ENCODE data around the gene OR6C75.
"Not testable (repeated sequence)": the region's sequence is repeated elsewhere in the genome, so short reads cannot be mapped to it uniquely, and the experiment has no call there.

Gene OR6C75

DNA sequence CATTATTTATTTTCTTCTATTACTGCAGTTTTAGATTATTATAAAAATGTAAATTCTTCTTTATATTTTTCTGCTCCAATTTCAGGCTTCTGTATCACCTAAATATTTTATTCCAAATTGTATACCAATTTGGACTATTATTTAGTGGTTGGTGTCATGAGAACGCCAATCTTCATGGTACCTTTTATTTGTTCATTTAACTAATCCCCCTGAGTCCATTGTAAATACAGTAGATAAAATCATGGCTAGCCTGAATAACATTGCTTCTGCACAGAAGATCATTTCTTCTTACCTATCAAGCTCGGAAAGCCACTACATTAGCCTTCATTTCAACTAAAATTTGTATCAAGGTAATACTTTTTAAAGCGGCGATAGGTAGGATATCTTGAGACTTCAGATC is at the start of gene OR6C75:
Gene OR6C75, plus strand, starts transcription at position 301 of the 400 bp plus-strand sequence. CDS start 2,136 bp downstream, outside the sequence.
- TF ChIP-seq ZNF274 (IDR thresholded peaks at IDR 0.05; ENCODE audit: low read depth, low read length), result no peak

DNA sequence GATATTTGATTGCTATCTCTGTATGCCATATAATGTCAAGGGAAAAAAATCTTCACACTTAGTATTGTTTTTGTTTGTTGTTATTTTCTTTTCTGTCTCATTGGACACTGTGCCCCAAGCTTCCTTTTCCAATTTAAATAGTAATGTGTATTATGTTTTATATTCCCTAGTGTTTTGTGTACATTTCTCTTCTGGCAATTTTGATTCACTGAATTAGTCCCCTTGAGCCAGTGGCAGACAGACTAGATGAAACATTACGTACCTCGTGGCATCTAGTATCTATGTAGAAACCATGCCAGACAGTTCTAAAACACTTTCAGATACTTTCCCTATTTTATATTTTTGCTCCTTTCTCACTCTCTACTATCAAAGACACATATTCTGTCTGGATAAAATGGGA is 48.7 kb upstream of the OR6C75 start, which contains the start of gene OR6C1:
Gene OR6C1, plus strand, starts transcription at position 301 of the 400 bp plus-strand sequence. CDS start 6,257 bp downstream, outside the sequence.
- no peak within 1 kb of the TSS for H3K4me3 ChIP-seq (ENCODE audit: low read length)
- TF ChIP-seq ZNF274 (IDR thresholded peaks at IDR 0.05; ENCODE audit: low read depth, low read length), result no peak

More for the DNA sequence above, at the start of gene OR6C75:
- H3K4me3 ChIP-seq (ENCODE audit: low read length), result no peak within 1 kb of the TSS

DNA sequence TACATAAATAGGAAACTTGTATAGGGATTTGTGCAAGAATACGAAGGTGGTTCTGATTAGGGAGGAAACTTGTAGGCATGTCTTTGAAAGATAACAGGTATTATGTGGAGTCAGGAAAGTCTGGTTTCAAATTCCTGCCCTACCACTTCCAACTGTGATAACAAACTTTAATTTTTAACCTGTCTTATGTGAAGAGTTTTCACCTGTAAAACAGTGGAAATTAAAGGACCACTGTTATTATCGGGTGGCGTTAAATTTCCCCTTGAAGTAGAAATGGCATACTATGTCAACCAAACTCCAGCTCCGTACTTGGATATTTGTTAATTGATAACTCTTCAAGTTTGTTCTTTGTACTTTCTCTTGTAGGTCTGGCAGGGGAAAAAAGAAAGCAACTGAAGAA is 42.6 kb upstream of the OR6C75 start:
- H3K4me3 ChIP-seq (ENCODE audit: low read length), result no peak overlapping the region
- TF ChIP-seq ZNF274 (IDR thresholded peaks at IDR 0.05; ENCODE audit: low read depth, low read length), result no peak

DNA sequence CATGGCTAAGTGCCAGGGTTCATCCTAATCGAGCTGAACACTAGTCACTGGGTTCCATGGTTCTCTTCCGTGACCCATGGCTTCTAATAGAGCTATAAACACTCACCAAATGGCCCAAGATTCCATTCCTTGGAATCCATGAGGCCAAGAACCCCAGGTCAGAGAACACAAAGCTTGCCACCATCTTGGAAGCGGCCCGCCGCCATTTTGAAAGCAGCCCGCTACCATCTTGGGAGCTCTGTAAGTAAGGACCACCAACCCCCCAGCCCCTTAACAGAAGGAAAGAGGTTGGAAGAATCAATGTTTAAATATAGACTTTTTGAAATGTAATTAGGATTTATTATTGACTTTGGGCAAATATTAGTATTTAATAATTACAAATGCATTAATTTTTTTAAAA is 37.0 kb upstream of the OR6C75 start:
- H3K4me3 ChIP-seq (ENCODE audit: low read length), result not testable (repeated sequence)

DNA sequence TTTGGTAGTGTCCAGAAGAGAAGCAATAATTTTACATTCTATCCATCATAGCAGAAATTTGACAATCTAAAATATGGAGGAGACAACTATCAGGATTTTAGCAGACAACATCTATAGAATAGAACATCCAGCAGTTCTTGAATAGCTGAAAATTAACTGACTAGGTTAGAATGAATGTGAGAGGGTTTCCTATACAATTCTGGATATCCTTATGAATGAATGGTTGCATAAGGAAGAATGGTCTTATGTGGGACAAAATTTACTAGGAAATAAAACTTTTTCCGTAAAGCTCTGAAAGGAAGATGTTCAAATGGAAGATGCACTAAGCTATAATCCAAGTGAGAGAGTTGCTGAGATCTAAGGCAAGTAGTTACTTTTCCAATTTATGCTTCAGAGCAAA is 32.3 kb upstream of the OR6C75 start, which contains the start of gene OR6C3:
Gene OR6C3, plus strand, starts transcription at position 301 of the 400 bp plus-strand sequence. CDS start 955 bp downstream, outside the sequence.
- no peak within 1 kb of the TSS for H3K4me3 ChIP-seq (ENCODE audit: low read length)
- no peak for TF ChIP-seq ZNF274 (IDR thresholded peaks at IDR 0.05; ENCODE audit: low read depth, low read length)

DNA sequence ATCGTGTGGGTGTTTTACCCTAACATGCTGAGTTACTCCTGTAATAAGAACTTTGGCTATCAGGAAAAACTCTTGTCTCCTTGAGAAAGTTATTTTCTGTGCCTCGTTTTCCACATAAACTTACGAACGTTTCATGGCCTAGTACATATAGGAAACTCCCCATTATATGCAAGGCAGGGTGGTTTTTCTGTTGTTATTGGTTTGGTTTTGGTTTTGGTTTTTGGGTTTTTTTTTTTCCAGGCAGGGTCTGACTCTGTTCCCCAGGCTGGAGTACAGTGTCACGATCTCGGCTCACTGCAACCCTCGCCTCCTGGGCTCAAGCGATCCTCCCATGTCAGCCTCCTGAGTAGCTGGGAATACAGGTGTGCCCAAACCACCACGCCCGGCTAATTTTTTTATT is 26.8 kb upstream of the OR6C75 start:
- no peak for TF ChIP-seq ZNF274 (IDR thresholded peaks at IDR 0.05; ENCODE audit: low read depth, low read length)

DNA sequence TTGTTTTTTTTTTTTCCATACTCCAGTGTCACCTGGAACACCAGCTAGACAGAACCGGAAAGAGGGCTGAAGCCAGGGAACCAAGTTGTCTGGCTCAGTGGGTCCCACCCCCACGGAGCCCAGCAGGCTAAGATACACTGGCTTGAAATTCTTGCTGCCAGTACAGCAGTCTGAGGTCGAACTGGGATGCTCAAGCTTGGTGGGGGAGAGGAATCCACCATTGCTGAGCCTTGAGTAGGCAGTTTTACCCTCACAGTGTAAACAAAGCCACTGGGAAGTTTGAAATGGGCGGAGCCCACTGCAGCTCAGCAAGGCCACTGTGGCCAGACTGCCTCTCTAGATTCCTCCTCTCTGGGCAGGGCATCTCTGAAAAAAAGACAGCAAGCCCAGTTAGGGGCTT is 7.4 kb upstream of the OR6C75 start:
- H3K4me3 ChIP-seq (ENCODE audit: low read length), result not testable (repeated sequence)

More for the DNA sequence above, 26.8 kb upstream of the OR6C75 start:
- H3K4me3 ChIP-seq (ENCODE audit: low read length), result no peak overlapping the region

DNA sequence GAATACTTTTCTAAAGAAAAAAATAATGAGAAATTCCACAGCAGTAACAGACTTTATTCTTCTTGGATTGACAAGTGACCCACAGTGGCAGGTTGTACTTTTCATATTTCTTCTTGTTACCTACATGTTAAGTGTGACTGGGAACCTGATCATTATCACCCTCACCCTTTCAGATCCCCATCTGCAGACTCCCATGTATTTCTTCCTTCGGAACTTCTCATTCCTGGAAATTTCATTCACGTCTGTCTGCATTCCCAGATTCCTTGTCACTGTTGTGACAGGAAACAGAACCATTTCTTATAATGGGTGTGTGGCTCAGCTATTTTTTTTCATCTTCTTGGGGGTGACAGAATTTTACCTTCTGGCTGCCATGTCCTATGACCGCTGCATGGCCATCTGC is 2.3 kb downstream of the OR6C75 start:
- no peak overlapping the region for H3K4me3 ChIP-seq (ENCODE audit: low read length)
- TF ChIP-seq ZNF274 (IDR thresholded peaks at IDR 0.05; ENCODE audit: low read depth, low read length), result no peak

DNA sequence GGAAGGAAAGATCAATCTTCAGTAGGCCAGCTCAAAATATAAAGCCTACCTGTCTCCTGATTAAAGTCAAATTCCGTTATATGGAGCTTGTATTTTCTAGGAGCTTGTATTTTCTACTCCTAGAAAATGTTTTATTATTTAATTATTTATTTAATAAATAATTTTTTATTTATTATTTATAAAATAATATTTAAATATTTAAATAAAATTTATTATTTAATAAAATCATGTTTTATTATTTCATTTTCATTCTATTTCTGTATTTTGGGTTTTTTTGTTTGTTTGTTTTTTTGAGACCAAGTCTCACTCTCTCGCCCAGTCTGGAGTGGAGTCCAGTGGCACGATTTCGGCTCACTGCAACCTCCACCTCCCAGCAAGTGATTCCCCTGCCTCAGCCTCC is 9.7 kb downstream of the OR6C75 start:
- no peak overlapping the region for H3K4me3 ChIP-seq (ENCODE audit: low read length)
- TF ChIP-seq ZNF274 (IDR thresholded peaks at IDR 0.05; ENCODE audit: low read depth, low read length), result no peak

DNA sequence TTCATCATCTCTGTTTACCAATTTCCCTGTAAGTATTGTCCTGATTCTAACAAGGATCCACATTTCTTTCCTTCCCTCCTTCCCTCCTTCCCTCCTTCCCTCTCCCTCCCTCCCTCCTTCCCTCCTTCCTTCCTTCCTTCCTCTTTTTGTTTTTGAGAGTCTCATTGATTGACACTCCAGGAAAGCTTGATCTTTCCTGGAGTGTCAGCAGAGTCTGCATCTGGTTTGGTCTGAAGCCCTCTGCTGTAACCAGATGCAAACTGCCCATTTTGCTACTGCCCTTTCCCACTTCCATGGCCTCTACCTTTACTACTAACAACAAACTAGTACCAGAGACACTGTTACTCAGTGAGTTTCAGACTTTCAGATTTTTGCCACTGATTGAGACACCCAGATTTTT is 23.1 kb downstream of the OR6C75 start:
- no peak for TF ChIP-seq ZNF274 (IDR thresholded peaks at IDR 0.05; ENCODE audit: low read depth, low read length)
- no peak overlapping the region for H3K4me3 ChIP-seq (ENCODE audit: low read length)

DNA sequence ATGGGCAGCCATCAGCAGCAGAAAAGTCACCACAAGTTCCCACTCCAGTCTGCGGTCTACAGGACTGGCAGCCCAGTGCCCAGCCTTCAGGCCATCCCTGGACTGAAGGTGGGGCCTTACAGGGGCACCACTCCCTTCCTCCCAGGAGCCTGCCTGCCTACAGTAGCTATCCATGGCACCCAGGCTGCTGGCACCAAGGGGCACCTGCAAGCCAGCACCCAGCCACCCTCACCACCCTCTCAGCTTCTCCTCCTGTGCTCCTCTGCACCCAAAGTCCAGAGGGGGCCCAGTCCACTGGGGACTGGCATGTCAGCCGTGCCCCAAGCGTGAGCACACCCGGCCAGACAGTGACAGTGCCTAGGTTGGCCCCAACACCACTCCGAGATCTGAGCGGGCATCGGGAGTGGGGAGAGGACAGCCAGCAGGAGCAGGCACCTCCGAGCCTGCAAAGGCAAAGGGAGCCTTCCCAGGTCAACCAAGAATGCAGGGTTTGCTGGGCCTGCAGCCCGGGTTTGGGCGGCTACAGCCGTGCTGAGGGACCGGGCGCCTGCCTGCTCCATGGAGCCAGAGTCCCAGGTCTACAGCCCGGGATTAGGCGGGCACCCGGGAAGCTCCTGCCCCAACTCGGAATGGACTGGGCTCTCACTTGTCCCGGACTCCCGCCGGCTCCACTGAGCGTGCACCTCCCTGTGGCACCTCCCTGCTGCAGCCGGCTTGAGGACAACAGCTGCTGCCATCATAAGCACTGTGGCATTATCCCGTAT is 29.4 kb downstream of the OR6C75 start:
- no peak for TF ChIP-seq ZNF274 (IDR thresholded peaks at IDR 0.05; ENCODE audit: low read depth, low read length)
- no peak overlapping the region for H3K4me3 ChIP-seq (ENCODE audit: low read length)

DNA sequence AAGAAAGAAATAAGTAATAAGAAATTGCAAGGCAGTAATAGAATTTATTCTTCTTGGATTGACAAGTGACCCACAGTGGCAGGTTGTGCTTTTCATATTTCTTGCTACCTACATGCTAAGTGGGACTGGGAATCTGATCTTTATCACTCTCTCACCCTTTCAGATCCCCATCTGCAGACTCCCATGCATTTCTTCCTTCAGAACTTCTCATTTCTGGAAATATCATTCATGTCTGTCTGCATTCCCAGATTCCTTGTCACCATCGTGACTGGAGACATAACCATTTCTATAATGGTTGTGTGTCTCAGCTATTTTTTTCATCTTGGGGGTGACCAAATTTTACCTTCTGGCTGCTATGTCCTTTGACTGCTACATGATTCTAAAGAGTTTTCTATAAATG is 33.6 kb downstream of the OR6C75 start:
- no peak for TF ChIP-seq ZNF274 (IDR thresholded peaks at IDR 0.05; ENCODE audit: low read depth, low read length)
- no peak overlapping the region for H3K4me3 ChIP-seq (ENCODE audit: low read length)

DNA sequence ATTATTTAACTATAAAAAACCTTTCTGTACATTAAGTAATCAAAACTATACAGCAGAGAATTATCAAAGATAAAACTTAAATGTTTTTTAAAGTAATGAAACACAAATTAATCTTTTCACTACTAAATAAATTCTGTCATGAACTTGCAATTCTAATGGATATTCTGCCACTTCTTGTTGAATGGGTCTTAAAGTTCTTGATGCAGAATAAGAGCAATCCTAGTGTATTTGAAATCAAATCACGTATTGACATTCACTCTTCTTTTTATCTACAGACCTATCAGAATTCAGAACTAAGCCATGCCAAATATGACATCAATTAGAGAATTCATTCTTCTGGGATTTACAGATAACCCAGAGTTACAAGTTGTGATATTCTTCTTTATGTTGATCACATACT is 37.5 kb downstream of the OR6C75 start, which contains the start of gene OR6C65:
Gene OR6C65, plus strand, starts transcription at position 301 of the 400 bp plus-strand sequence. Its CDS starts 0 bp downstream, at position 301.
- H3K4me3 ChIP-seq (ENCODE audit: low read length), result no peak within 1 kb of the TSS

DNA sequence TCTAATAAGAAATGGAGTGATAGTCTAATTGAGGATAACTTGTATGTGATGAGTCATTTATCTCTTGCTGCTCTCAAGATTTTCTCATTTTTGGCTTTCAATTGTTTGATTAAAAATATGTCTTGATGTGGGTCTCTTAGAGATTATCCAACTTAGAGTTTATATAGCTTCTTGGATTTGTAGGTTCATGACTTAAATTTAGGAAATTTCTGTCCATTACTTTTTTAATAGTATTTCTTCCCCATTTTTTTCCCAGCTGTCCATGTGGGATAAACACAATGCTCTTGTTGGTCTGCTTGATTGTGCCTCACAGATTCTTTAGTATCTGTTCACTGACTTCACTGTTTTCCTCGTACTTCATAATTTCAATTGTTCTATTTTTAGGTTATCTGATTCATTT is 45.1 kb downstream of the OR6C75 start:
- no peak for TF ChIP-seq ZNF274 (IDR thresholded peaks at IDR 0.05; ENCODE audit: low read depth, low read length)
- H3K4me3 ChIP-seq (ENCODE audit: low read length), result no peak overlapping the region

More for the DNA sequence above, 37.5 kb downstream of the OR6C75 start, which contains the start of gene OR6C65:
- no peak for TF ChIP-seq ZNF274 (IDR thresholded peaks at IDR 0.05; ENCODE audit: low read depth, low read length)

DNA sequence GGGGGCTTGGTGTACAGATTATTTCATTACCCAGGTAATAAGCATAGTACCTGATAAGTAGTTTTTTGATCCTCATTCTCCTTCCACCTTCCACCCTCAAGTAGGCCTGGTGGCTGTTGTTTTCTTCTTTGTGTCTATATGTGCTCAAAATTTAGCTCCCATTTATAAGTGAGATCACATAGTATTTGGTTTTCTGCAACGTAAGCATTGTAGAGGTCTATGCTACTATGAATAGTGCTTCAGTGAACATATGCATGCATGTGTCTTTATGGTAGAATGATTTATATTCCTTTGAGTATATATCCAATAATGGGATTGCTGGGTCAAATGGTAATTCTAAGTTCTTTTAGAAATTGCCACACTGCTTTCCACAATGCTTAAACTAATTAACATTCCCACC is 46.4 kb downstream of the OR6C75 start:
- H3K4me3 ChIP-seq (ENCODE audit: low read length), result not testable (repeated sequence)

DNA sequence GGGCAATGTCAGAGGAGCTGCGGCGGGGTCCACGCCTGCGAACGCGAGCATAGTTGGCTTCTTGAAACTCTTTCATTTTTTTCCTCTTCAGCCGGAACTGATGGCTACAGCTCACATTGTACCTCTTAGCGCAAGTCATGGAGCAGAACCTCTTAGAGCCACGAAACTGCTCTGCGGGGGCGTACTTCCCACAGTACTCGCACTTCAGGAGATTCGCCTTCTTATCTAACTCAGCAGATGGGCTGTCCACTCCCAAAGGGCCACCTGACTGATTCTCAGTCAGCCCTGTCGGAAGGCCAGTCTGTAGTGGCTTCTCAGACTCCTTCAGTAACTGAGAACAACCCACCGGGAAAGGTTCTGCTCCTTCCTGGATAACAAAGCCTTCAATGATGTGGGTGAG is 49.4 kb downstream of the OR6C75 start:
- not testable (repeated sequence) for H3K4me3 ChIP-seq (ENCODE audit: low read length)

DNA sequence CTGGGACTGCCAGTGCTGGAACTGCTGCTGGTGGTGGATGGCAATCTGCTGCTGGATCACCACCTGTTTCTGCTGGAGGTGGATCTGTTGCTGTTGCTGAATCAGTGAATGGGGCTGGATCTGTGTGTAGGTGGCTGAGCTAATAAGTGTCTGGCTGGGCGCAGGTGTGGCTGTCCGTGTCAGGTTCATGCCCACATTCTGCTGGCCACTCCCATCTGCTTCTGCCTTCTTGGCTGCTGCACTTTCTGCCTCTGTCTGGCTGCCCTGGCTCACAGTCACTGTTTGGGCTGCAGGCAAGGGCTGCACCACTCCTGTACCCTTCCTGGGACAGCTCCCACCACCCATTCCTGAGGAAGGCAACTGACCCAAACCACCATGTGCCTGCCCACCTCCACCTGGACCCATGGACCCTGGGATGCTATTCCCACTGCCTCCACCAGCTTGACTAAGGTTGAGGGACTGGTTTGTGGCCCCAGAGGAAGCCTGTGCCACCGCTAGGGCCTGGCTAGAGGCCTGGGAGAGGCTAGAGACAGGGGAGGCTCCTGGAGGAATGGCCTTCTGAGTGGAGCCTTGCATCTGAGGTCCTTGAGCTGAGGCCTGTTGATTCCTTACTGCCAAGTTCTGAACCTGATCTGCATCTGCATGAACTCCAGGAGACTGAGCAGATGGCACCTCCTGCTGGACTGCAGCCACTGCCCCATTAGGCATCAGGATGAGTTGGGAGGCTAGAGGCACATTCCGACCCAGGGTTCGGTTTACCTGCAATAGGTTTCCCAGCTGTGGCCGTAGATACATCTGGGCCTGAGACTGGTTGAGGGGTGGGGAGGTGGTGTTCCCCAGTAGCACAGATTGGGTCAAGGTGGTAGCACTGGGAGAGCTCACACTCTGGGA is 51.0 kb downstream of the OR6C75 start:
- not testable (repeated sequence) for H3K4me3 ChIP-seq (ENCODE audit: low read length)

DNA sequence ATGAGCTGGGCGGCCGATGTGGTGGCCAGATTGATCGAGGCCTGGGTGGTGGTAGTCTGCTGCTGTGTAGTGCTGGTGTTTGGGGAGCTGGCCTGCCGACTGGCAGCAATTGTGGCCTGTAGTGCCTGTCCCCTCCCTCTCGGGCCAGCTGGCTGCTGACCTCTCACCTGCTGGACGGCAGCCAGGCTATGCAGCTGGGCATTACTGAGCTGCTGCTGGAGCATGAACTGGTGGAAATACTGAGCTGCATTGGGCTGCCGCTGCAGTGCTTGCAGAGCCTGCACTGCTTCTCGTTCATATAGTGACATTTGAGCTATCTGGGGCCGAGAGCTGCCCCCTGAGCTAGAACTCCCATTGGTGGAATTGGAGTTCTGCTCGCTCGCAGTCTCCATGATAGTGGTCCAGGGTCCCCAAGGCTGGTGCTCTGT is 51.6 kb downstream of the OR6C75 start:
- H3K4me3 ChIP-seq (ENCODE audit: low read length), result not testable (repeated sequence)

DNA sequence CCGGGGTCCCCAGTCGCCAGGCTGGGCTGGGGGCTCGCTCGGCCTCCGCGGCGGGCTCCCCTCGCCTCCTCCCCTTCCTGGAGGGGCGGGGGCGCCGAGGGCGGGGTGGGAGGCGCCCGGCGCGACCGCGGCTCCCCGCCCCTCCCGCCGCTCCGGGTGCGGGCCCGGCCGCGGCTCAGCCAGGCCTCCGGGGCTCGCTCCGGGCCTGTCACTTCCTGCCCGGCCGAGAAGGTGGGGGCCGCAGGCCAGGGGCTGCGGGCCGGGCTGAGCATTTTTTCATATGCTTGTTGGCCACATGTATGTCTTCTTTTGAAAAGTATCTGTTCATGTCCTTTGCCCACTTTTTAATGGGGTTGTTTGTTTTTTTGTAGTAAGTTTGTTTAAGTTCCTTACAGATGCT is 52.1 kb downstream of the OR6C75 start:
- not testable (repeated sequence) for H3K4me3 ChIP-seq (ENCODE audit: low read length)

Data from GM08714 (cell line).